Neuronal stem cell (in vitro differentiated cells): ENCODE measurements around the gene TMC4.

ENCODE experiments used
- DNase-seq: peaks from one replicate; pipeline ENCODE4 v3.0.0-alpha.2; 2013; ENCODE audit warnings: low spot score
- H2AFZ ChIP-seq: one replicate; pipeline ENCODE4 v1.6.1; 2013; ENCODE audit warnings: mild to moderate bottlenecking, low read length, inconsistent platforms
- H2AK5ac ChIP-seq: 2 replicates; pipeline ENCODE4 v1.6.1; 2013; ENCODE audit warnings: low read depth, mild to moderate bottlenecking, inconsistent platforms, low read length, moderate library complexity, mixed read lengths
- H2BK120ac ChIP-seq: 2 replicates; pipeline ENCODE4 v1.6.1; 2013; ENCODE audit warnings: low read depth, mild to moderate bottlenecking, inconsistent platforms, low read length, moderate library complexity, mixed read lengths
- H2BK12ac ChIP-seq: one replicate; pipeline ENCODE4 v1.6.1; 2013; ENCODE audit warnings: low read length, inconsistent platforms
- H2BK15ac ChIP-seq: 2 replicates; pipeline ENCODE4 v1.6.1; 2013; ENCODE audit warnings: mild to moderate bottlenecking, low read length, inconsistent platforms, mixed read lengths
- H2BK5ac ChIP-seq: one replicate; pipeline ENCODE4 v1.6.1; 2013; ENCODE audit warnings: inconsistent platforms, mild to moderate bottlenecking, low read length, moderate library complexity
- H3K14ac ChIP-seq: one replicate; pipeline ENCODE4 v1.6.1; 2013; ENCODE audit warnings: low read length, inconsistent platforms
- H3K18ac ChIP-seq: 2 replicates; pipeline ENCODE4 v1.6.1; 2013; ENCODE audit warnings: low read length, inconsistent platforms
- H3K23ac ChIP-seq: 2 replicates; pipeline ENCODE4 v1.6.1; 2013; ENCODE audit warnings: low read depth, mild to moderate bottlenecking, mixed read lengths, low read length, inconsistent platforms; ENCODE audit not compliant: poor library complexity
- H3K27ac ChIP-seq: replicated peaks from 3 replicates; pipeline ENCODE4 v1.5.1; 2013; ENCODE audit warnings: low read length, inconsistent platforms
- H3K27me3 ChIP-seq, 3 experiments: 2 replicates each; pipeline ENCODE4 v1.6.1; 2013; ENCODE audit warnings: low read length in 3 of 3, mild to moderate bottlenecking in 2 of 3, inconsistent platforms in 1 of 3, low read depth in 1 of 3, mixed read lengths in 1 of 3, moderate library complexity in 1 of 3; ENCODE audit not compliant: control insufficient read depth in 3 of 3, insufficient read depth in 3 of 3
- H3K36me3 ChIP-seq, 2 donors: replicated peaks in 1 of 2; 2 replicates each; pipeline ENCODE4 v1.6.1; 2013; ENCODE audit warnings: low read length in 2 of 2; ENCODE audit not compliant: control insufficient read depth in 2 of 2, insufficient read depth in 2 of 2
- H3K4ac ChIP-seq: 2 replicates; pipeline ENCODE4 v1.6.1; 2013; ENCODE audit warnings: inconsistent platforms, mild to moderate bottlenecking, low read length, moderate library complexity
- H3K4me1 ChIP-seq, 2 donors: 1 replicate in 1 of 2; 2 replicates in 1 of 2; pipeline ENCODE4 v1.6.1; 2013; ENCODE audit warnings: low read length in 2 of 2, low read depth in 1 of 2; ENCODE audit not compliant: control insufficient read depth in 2 of 2, insufficient read depth in 1 of 2
- H3K4me2 ChIP-seq: one replicate; pipeline ENCODE4 v1.6.1; 2013; ENCODE audit warnings: mild to moderate bottlenecking, low read length, inconsistent platforms; ENCODE audit not compliant: insufficient read depth, poor library complexity, severe bottlenecking
- H3K4me3 ChIP-seq, 2 donors: 2 replicates each; pipeline ENCODE4 v1.5.1; 2013; ENCODE audit warnings: low read length in 2 of 2, mild to moderate bottlenecking in 2 of 2, inconsistent platforms in 1 of 2, moderate library complexity in 1 of 2
- H3K79me1 ChIP-seq: one replicate; pipeline ENCODE4 v1.6.1; 2013; ENCODE audit warnings: low read depth, mild to moderate bottlenecking, inconsistent platforms, low read length, moderate library complexity
- H3K9ac ChIP-seq: one replicate; pipeline ENCODE4 v1.6.1; 2013; ENCODE audit warnings: mild to moderate bottlenecking, low read depth, low read length, inconsistent platforms; ENCODE audit not compliant: poor library complexity
- H3K9me3 ChIP-seq, 2 donors: replicated peaks in 1 of 2; 2 replicates each; pipeline versions ENCODE3 to v1.6.1; 2013; ENCODE audit warnings: low read length in 2 of 2, mild to moderate bottlenecking in 2 of 2, inconsistent platforms in 1 of 2, low read depth in 1 of 2, mixed read lengths in 1 of 2, moderate library complexity in 1 of 2; ENCODE audit not compliant: control insufficient read depth in 2 of 2, insufficient read depth in 1 of 2
- H4K8ac ChIP-seq: one replicate; pipeline ENCODE4 v1.6.1; 2013; ENCODE audit warnings: low read depth, mild to moderate bottlenecking, inconsistent platforms, low read length, moderate library complexity
- H4K91ac ChIP-seq: one replicate; pipeline ENCODE4 v1.6.1; 2013; ENCODE audit warnings: low read length, low read depth, mild to moderate bottlenecking, inconsistent platforms; ENCODE audit not compliant: poor library complexity
- WGBS, 2 donors: extraction: QIAGEN DNeasy Blood & Tissue Kit; methylation state at CpG; one replicate each; pipeline ENCODE4 v1.1.7; 2013; ENCODE audit warnings: missing lambda C conversion rate in 2 of 2, mixed read lengths in 1 of 2; ENCODE audit not compliant: insufficient read length in 2 of 2, insufficient replicate concordance in 1 of 2; ENCODE audit errors: extremely low coverage in 2 of 2; 5-methylcytosine and 5-hydroxymethylcytosine counted together

The TMC4 gene

GRCh38 chr19:54159352-54160181 lies 13.4 kb downstream of the TMC4 start, which contains the start of gene LENG1:
TSS of gene LENG1 (minus strand) at chr19:54159721. CDS start at chr19:54159695, 26 bp downstream.
- peak within 1 kb of the TSS; percentile 58 for H2AK5ac ChIP-seq
- no peak within 1 kb of the TSS for H2BK12ac ChIP-seq

GRCh38 chr19:54158812-54159351 lies 14.1 kb downstream of the TMC4 start:
- Histone ChIP-seq H3K9ac (peak overlapping the region; percentile 85), H2BK15ac (no peak overlapping the region), H3K27ac (no peak overlapping the region), H2BK120ac (no peak overlapping the region), H2BK5ac (no peak overlapping the region), H2BK12ac (no peak overlapping the region), H3K18ac (no peak overlapping the region), H2AK5ac (peak overlapping the region; percentile 13), H3K9me3 (peaks cover 4 to 9% of the 10 kb centered on the region in 2 donors), H4K8ac (no peak overlapping the region), H3K4ac (no peak overlapping the region), H3K14ac (no peak overlapping the region), H3K36me3 (peaks cover 29 to 48% of the 10 kb centered on the region in 2 donors), H3K27me3 (no peaks in the 10 kb centered on the region), H3K23ac (peak overlapping the region; percentile 29), H3K4me2 (peak overlapping the region; percentile 69), H3K4me1 (peaks cover 12 to 14% of the 10 kb centered on the region in 2 donors), H4K91ac (no peak overlapping the region), H3K4me3 (peak overlapping the region; percentile 62 to 92), H3K79me1 (no peaks in the 10 kb centered on the region), H2AFZ (peak overlapping the region; percentile 91)
- no peak for DNase-seq
- WGBS, 2 donors = no CpG with 5 or more reads among the region's 19 CpGs

More at GRCh38 chr19:54159352-54160181, 13.4 kb downstream of the TMC4 start, which contains the start of gene LENG1:
- peak within 1 kb of the TSS; percentile 84 for H3K27ac ChIP-seq
- peaks cover 12 to 14% of the 10 kb centered on the region in 2 donors for H3K4me1 ChIP-seq
- H3K4me2 ChIP-seq = peak within 1 kb of the TSS; percentile 85
- peak within 1 kb of the TSS; percentile 86 for H3K9ac ChIP-seq
- no CpG with 5 or more reads among the region's 72 CpGs for WGBS, 2 donors
- no peaks in the 10 kb centered on the region for H3K79me1 ChIP-seq
- H3K4me3 ChIP-seq = peak within 1 kb of the TSS; percentile 62 to 92
- no peak within 1 kb of the TSS for H4K91ac ChIP-seq
- no peak within 1 kb of the TSS for H2BK120ac ChIP-seq
- peaks cover 8 to 15% of the 10 kb centered on the region in 2 donors for H3K9me3 ChIP-seq
- H3K27me3 ChIP-seq = peaks cover 0 to 2% (median 0%) of the 10 kb centered on the region in 3 experiments
- peak within 1 kb of the TSS; percentile 96 for H3K18ac ChIP-seq
- no peak within 1 kb of the TSS for H4K8ac ChIP-seq
- H2BK15ac ChIP-seq = peak within 1 kb of the TSS; percentile 10
- peaks cover 25 to 41% of the 10 kb centered on the region in 2 donors for H3K36me3 ChIP-seq
- H3K4ac ChIP-seq = no peak within 1 kb of the TSS
- H2AFZ ChIP-seq = peak within 1 kb of the TSS; percentile 91
- H3K14ac ChIP-seq = no peak within 1 kb of the TSS
- H2BK5ac ChIP-seq = no peak within 1 kb of the TSS
- peak within 1 kb of the TSS; percentile 48 for H3K23ac ChIP-seq
- DNase-seq = peak; percentile 100

- H4K8ac ChIP-seq = no peak overlapping the region
- H3K14ac ChIP-seq = no peak overlapping the region
- H3K9me3 ChIP-seq = no peaks in the 10 kb centered on the region
- H2BK120ac ChIP-seq = no peak overlapping the region
- no peak for DNase-seq
- H2AK5ac ChIP-seq = no peak overlapping the region
- no peak overlapping the region for H3K27ac ChIP-seq
- H3K36me3 ChIP-seq = peaks cover 45 to 64% of the 10 kb centered on the region in 2 donors
- no peak overlapping the region for H3K4me3 ChIP-seq
- no peak overlapping the region for H3K9ac ChIP-seq
- no peak overlapping the region for H3K23ac ChIP-seq
- WGBS, 2 donors = no CpG with 5 or more reads among the region's 3 CpGs
- no peak overlapping the region for H3K18ac ChIP-seq
- H4K91ac ChIP-seq = no peak overlapping the region
- H2BK15ac ChIP-seq = no peak overlapping the region
- H3K4ac ChIP-seq = no peak overlapping the region
- peaks cover 1% of the 10 kb centered on the region for H3K79me1 ChIP-seq
- H2BK5ac ChIP-seq = no peak overlapping the region
- no peak overlapping the region for H3K4me2 ChIP-seq
- peaks cover 12 to 14% of the 10 kb centered on the region in 2 donors for H3K4me1 ChIP-seq
- H3K27me3 ChIP-seq = no peaks in the 10 kb centered on the region
- H2BK12ac ChIP-seq = no peak overlapping the region
- H2AFZ ChIP-seq = no peak overlapping the region
Measured at GRCh38 chr19:54156953-54157352, 16.0 kb downstream of the TMC4 start.

- no peak overlapping the region for H2AK5ac ChIP-seq
- H3K4me2 ChIP-seq = no peak overlapping the region
- H3K14ac ChIP-seq = no peak overlapping the region
- H4K91ac ChIP-seq = no peak overlapping the region
- no peak overlapping the region for H2BK5ac ChIP-seq
- H3K18ac ChIP-seq = no peak overlapping the region
- H2BK12ac ChIP-seq = no peak overlapping the region
- H3K36me3 ChIP-seq = peaks cover 50 to 68% of the 10 kb centered on the region in 2 donors
- H4K8ac ChIP-seq = no peak overlapping the region
- no peak overlapping the region for H2BK120ac ChIP-seq
- WGBS, 2 donors = no CpG with 5 or more reads among the region's 11 CpGs
- no peak for DNase-seq
- H2AFZ ChIP-seq = no peak overlapping the region
- H3K27me3 ChIP-seq = no peaks in the 10 kb centered on the region
- H3K4me1 ChIP-seq = peaks cover 12 to 14% of the 10 kb centered on the region in 2 donors
- H2BK15ac ChIP-seq = no peak overlapping the region
- no peak overlapping the region for H3K9ac ChIP-seq
- no peak overlapping the region for H3K4ac ChIP-seq
- H3K9me3 ChIP-seq = no peaks in the 10 kb centered on the region
- no peak overlapping the region for H3K23ac ChIP-seq
- H3K79me1 ChIP-seq = peaks cover 2% of the 10 kb centered on the region
- H3K4me3 ChIP-seq = no peak overlapping the region
- H3K27ac ChIP-seq = no peak overlapping the region
Measured at GRCh38 chr19:54156490-54156889, 16.5 kb downstream of the TMC4 start.
